Measurements from ENCODE around the gene DUSP12.

DNA sequence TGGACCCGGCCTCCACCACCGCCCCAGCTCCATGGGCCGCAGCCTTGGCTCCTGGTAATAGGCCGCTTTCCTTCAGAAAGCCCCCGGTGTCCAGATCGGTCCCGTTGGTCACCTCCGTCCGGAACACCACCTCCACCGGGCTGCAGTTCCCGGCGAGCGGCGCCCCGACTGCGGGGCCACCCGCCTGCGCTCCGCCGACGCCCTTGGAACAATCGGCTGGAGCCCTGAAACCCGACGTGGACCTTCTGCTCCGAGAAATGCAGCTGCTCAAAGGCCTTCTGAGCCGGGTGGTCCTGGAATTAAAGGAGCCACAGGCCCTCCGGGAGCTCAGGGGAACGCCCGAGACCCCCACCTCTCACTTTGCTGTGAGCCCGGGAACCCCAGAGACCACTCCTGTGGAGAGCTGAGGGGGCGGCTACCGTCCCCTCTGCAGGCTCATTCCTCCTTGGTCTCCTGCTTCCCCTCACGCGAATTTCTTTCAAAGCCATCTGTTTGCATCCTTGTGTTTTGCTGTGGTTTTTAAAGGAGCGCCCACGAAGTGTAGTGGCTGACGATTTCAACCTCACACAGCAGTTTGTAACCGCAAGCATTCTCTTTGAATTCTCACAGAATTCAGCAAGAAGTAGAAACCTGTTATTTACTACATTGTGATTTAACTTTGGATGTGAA, 22.2 kb upstream of the DUSP12 start:
- TF ChIP-seq POLR2AphosphoS5 (IDR thresholded peaks at IDR 0.05) (no peak), CTCF (IDR thresholded peaks at IDR 0.05 in 8 of 11, conservative IDR thresholded peaks at IDR 0.05 in 3 of 11) (no peak)

Measured in spleen (tissue), 7 donors.